Thoracic aorta endothelial cell (primary cell): ENCODE measurements around the gene SPDYE2B. TPM values are rescaled to one million over a fixed set of nuclear protein-coding genes. Genes with fewer than 3 reads are reported as not detected.

ENCODE experiments used
- small RNA-seq: library from RNA; depleted of rRNA; stranded (forward); fragments of <200 nt; gene quantifications from one replicate; pipeline ENCODE3, GENCODE V24; 2012
- total RNA-seq: library from RNA; depleted of rRNA; stranded (reverse); fragments of >200 nt; gene quantifications from 2 replicates; pipeline ENCODE4 v1.2.3, GENCODE V29; 2012

SPDYE2B gene
- total RNA-seq = not detected in 2 replicates

DNA sequence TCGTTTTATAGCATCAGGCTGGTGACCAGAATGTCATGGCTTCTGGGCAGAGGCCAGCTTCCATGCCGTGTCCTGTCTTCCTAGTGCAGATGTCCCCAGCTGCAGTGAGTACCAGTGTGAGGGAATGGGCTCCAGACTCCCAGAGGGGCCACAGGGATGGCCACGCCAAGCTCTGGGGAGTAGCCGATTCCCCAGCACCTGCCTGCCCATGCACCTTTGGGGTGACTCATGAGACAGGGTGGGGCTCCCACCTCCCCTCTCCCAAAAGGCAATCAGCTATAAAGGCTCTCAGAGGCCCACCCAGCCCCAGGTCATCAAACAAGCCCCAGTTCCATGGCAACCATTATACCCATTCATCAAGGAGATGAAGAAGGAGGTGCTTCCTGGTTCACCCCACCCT lies at the start of gene SPDYE2B:
TSS of gene SPDYE2B (plus strand) at position 396 of the 400 bp plus-strand sequence. CDS start 2,030 bp downstream, outside the sequence.

GRCh38 chr7:102616507-102617125 lies 33.5 kb upstream of the SPDYE2B start, which contains the start of gene RASA4:
RASA4 (minus strand) TSS chr7:102616756; CDS start chr7:102616689, 67 bp downstream.

DNA sequence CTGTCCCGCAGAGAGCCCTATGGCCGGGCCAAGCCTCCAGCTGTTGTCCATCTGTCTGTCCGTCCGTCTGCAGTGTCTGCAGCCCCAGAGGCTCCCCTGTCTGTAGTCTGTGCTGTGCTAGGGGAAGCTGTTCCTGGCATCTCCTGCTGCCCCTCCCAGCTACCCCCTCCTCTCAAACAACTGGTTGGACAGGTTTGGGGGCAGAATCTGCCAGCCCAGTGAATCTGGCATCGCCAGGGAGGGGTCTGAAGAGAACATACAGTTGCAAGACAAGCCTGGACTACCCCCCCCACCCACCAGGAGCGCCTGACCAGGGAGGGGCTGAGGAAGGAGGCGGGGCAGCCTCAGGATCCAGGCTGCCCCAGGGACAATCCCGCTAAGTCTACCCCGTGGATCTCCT lies 7.4 kb upstream of the SPDYE2B start, which contains the start of gene UPK3BL1:
TSS of gene UPK3BL1 (minus strand) at position 101 of the 400 bp plus-strand sequence. CDS start at position 51, 50 bp downstream.

GRCh38 chr7:102671166-102671955 lies 21.2 kb downstream of the SPDYE2B start, which contains the start of gene POLR2J2:
POLR2J2 (minus strand) TSS chr7:102671663; CDS start chr7:102671601, 62 bp downstream.

Small RNA genes lying within 50 kb of the gene (small RNA-seq; reads per million reads assigned to genes)
- gene AC105052.3 (not detected), gene UPK3BL1 (not detected)

Other genes with a start within 250 kb of the SPDYE2B start
- 51.2 and 62.2 TPM in 2 replicates for gene ORAI2, start 216.7 kb upstream of the SPDYE2B start, total RNA-seq
- 6.3 and 7.9 TPM in 2 replicates for gene ALKBH4, start 185.5 kb upstream of the SPDYE2B start, total RNA-seq
- 23.8 and 32.3 TPM in 2 replicates for gene LRWD1, start 185.3 kb upstream of the SPDYE2B start, total RNA-seq
- 29.9 and 38.3 TPM in 2 replicates for gene POLR2J, start 171.4 kb upstream of the SPDYE2B start, total RNA-seq
- gene RASA4B, start 132.5 kb upstream of the SPDYE2B start, total RNA-seq = 1.7 and 2.8 TPM in 2 replicates
- 0.80 and 3.7 TPM in 2 replicates for gene UPK3BL2, start 106.6 kb upstream of the SPDYE2B start, total RNA-seq
- gene SPDYE2, start 99.1 kb upstream of the SPDYE2B start, total RNA-seq = not detected in 2 replicates
- 49.7 and 95.2 TPM in 2 replicates for gene POLR2J3, start 77.7 kb upstream of the SPDYE2B start, total RNA-seq
- 4.5 and 6.6 TPM in 2 replicates for gene RASA4, start 33.6 kb upstream of the SPDYE2B start, total RNA-seq
- 7.0 and 8.0 TPM in 2 replicates for gene UPK3BL1, start 7.5 kb upstream of the SPDYE2B start, total RNA-seq
- gene POLR2J2, start 21.3 kb downstream of the SPDYE2B start, total RNA-seq = 7.7 and 10.1 TPM in 2 replicates
- 7.2 and 10.8 TPM in 2 replicates for gene FAM185A, start 98.7 kb downstream of the SPDYE2B start, total RNA-seq